DMS 273 treated with DMSO at 0.1 percent for 48 hours (cell line): ENCODE results near the gene NHLH2.

Experiments
- DNase-seq: peaks from one replicate; lab custom pipeline; 2025; lab: John Stamatoyannopoulos, UW

Gene NHLH2

DNA sequence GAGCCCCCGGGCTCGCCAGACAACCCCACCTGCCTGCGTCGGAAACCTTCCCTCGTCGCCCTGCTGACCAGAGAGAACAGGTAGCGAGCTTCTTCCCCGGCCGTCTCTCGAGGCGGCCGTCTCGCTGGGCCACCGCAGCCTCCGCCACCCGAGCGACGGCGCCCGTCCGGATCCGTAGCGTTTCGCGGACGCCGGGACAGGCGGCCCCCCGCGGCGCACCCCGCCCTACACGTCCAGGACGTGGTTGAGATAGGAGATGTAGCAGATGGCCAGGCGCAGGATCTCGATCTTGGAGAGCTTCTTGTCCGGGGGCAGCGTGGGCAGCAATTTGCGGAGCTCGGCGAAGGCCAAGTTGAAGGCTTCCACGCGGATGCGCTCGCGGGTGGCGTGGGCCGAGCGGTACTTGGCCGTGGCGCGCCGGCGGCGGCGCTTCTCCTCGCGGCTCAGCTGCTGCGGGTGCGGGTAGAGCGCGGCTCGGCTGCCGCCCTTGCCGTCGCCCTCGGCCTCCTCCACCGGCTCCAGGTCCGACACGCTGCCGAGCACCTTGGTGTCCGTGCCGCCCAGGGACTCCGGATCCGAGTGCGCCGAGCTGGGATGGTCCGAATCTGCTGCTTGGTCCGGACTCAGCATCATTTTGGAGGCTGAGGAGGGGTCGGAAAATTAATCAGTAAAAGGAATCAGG is 3.0 kb downstream of the NHLH2 start:
- peak; percentile 56 for DNase-seq

DNA sequence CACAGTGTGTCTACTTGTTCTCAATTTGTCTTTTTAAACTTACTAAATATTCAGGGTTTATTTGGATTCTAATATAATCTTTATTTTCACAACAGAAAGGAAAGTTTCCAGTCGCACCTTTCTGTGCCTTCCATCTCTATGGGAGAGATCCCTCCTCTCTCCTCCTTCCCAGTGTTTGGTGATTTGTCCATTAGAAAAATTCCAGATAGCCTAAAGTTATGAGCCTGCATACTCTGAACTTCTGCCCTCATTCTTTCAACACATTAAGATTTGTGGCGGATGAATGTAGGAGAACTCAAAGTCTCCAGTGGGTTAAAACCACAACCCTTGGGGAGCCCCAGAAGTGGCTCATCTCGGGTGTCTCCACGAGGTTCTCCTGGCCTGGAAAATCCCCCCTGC is 3.6 kb downstream of the NHLH2 start:
- DNase-seq: no peak

DNA sequence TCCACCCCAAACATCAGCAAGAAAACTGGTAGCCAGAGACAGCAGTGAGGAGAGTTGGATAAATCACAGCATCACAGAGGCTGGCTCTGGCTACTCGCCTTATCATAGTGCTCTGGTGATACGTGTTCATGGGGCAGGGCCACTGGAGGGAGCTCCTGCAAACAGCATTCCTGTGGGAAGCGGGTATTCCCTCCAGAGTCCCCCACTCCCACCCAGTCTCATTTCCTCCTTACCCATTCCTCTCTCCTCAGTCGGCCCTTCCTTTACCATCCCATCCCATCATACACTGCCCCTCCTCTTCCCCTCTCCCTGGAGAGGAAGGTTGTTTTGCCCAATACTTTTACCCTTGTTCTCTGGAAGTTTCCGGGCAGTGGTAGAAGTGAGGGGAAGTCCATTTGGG is 7.1 kb downstream of the NHLH2 start:
- DNase-seq: no peak

DNA sequence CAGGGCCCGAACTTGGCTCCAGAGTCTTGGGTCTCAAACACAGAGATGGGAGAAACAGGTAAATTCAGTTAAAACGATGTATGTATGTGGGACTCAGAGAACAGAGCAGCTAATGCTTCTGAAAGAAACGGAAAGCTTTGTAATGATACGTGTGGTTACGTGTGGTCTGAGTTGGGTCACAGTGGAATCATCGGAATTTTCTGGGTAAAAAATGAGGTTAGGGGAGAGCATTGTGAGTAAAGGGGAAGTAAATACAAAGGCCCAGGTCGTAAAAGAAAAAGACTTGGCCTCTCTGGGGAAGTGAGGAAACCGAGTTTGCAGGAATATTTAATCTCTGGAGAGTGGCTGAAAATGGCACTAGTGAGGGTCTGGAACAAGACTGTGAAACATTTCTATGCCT is 8.3 kb downstream of the NHLH2 start:
- DNase-seq: no peak

DNA sequence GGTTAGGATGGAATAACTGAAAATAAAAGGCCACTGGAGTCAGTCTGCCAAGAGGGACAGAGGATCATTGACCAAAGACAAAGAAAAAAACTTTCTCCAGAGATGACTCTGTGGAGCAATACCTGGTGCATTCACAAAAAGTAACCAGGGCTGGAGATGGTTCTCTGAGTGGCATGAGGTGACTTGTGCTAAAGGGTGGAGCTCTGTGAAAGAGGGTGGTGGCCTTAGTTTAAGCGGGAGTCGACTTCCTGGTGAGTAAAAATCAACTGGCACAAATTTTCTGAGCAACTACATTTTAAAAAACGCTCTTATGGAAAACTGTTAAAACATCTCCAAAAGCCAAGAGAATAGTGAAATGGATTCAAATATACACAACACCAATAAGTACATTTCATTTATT is 10.0 kb downstream of the NHLH2 start:
- no peak for DNase-seq

DNA sequence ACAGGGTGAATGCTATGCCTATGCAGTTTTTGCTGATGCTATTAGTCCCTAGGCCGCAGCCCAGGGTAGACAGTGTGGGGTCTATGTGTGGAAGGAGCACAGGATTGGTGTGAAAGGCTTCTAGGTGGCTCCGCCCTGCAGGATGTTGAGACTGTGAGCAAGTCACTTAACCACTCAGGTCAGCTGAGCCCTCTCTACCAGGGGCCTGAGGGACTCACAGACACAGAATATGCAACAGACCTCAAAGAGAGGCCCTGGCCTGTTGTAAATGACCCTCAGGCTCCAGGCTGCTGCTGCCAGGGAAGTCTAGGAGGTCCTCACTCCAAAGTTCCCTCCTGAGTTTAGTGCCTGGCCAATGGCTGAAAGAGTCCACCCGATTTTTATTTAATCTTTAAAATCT is 11.0 kb downstream of the NHLH2 start:
- no peak for DNase-seq

DNA sequence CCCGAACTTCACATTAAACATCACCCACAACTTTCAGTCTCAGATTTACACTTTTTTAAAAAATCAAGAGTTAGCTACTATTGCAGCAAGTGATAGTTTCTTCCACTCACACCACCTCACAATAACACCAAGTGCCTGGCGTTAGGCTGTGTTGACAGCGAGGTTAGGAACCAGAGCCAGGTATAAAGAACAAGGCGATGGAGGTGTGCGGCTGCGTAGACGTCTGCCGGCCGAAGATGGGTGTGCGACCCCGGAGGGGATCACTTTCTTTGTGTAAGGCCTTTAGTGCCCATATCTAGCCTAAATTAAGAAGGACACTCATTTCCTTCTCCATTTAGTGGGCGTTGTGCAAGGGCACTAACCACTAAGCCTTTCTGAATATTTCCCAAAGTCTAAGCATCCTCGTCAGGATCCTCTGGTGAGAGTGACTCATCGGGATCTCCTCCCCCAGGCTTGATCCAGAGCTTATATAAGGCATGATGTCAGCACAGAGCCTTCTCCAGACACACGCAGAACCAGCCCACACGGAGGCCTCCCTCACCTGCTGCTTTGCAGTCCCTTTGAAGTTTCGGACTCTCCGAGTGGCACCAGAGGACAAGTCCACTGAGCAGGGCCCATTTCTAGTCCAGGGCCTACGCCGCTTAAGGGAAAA is 11.8 kb downstream of the NHLH2 start:
- no peak for DNase-seq

DNA sequence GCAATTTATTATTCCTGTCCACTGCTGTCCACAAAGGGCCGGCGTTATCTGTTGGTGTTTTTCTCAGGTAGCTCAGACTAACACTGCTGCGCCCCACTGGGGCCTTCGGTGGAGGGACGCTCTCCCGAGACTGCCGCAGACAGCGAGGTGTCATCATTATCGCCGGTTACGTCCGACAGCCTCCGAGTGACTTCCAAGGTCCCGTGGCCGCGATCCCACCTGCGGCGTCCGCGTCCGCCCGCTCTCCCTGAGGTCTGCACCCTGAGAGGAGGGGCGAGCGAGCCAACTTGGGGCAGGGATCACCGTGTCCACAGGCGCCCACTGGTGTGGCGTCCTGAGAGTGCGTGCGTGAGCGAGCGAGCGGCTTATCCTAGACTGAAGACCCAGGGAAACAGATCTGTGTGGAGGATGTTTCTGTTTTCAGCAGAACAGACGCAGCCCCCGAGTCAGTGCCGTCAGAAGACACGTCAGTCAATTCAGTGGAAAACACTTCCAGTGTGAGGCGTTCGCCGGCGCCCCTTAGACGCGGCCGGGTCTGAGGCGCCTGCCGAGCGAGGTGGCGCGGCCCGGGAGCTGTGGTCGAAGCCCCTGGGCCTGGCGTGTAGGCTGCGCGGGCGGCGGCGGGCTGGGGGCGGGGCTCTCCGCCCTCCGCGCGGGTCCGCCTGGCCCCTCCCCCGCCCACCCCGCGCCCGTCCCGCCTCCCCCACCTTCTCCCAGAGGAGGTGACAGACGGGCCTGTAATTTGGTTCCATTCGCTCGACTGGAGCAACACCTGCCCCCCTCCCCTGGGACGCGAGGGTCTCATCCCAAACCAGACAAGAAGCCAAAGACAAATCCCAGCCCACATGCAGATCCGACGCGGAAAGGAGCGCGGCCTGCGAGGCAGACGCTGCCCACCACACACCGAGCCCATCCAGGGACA is 12.6 kb downstream of the NHLH2 start:
- DNase-seq: no peak

DNA sequence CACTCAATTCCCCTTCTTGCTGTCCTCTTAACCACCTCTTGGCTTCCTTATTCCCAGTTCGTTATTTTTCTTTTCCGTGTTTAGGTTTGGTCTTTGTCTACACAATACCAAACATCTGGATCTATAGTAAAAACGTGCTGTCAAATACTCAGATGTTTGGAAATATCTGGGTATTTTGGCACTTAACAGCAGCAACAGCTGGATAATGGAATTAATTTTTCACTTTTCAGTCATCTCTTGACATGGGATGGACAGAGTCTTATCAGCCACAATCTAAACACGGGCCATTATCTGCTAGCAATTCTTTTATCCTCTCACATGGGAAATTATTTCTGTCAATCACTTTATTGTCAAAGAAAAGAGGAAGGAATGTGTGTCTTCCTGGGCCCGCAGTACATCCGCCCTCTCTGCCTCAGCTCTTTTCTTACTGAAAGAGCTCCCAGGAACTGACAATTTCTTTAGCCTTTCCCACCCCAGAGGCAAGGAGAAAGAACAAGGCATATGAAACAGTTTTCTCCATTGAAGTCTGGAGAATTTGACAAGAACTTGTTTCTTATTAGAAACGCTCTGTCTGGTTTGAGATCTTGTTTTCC is 13.4 kb downstream of the NHLH2 start:
- DNase-seq: no peak

DNA sequence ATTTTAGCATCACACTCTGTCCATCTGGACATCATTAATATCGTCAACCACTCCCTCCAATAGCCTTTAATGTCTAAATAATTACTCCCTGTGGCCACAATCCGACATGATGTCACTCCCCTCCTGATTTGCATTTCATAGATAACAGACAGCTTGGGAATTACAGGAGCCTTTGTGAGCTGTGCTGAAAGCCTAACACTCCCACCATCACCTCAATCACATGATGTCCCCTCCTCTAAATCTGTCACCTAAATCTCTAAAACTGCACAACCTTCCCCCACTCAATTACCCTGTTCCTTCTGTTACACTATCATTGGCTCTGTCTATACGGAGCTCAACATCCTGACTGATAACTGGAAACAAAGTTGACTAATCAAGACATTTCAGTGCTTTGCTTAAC is 14.3 kb downstream of the NHLH2 start:
- DNase-seq: peak; percentile 82

DNA sequence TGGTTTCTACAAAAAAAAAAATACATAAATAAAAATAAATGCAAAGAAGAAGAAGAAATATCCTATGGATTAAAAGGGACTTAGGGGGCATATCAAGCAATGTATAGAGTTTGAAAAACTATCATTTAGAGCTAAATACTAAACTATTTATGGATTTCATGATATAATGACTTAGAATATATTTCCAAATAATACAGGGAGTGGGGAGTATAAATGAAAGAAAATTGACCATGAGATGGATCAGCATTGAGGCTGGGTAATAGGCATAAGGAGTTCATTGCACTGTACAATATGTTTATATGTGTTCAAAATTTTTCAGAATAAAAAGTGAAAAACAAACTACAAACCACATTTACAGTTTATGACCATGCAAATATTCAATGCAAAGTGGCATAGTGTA is 18.8 kb downstream of the NHLH2 start:
- no peak for DNase-seq

DNA sequence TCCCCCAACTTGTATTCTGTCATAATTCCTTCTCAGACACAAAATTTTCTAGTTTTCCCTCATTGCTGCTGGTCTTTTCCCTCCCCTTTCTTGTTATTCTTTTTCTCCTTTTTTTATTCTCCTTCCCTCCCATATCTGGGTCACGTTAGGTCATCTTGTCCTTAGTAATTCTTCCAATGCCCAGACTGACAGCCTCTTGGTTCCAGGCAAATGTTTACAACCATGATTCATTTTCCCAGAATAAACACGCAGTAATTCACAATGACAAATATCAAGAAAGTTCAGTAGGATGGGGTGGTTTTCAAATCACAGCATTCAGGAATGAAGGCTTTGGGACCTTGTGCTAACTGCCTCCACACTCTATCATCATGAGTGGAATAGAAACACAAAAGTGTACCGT is 25.2 kb downstream of the NHLH2 start:
- DNase-seq: no peak

DNA sequence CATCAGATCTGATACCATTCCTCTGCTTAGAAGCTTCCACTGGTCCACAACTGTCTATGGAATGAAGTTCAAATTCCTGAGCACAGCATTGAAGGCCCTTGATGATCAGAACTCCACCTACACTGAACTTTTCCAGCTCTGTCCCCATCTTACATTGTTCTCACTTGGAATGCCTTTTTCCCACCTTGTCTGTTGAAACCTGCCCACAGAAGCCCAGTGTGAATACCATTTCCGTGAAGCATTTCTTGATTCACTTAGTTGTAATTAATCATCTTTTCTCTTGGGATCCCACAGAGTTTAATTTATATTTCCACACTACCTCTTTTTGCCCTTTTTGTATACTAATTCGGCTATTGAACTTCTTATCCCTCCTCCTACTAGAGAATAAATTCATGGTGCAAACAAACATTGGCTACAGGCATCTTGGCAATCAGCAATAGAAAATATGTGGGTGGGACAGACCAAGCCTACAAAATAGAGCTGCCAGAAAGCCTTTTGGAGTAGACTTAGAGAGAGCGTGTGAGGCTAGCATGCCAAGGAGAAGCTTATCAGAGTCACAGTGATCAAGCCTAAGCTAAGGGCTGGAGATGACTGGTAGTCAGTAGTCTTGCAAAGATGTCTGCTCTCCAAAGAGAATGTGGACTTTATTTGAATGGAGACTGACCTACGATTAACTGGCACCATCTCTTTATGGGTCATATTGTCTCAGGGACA is 26.1 kb downstream of the NHLH2 start:
- DNase-seq: no peak

DNA sequence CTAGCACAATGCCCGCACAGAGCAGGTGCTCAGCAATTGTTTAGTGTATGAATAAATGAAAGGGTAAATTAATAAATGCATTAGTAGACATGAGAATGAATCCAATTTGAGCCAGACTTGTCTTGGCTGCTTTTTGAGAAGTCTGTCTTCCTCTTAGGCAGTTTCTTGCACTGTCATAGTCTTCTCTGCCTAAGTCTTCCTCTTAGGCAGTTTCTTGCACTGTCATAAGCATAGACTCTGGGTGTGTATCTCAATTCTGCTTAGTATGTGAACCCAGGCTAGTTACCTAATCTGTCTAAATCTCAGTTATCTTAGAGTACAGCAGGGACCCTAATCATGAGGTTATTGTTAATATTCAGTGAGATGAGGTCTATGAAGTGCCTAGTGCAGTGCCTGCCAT is 27.2 kb downstream of the NHLH2 start:
- DNase-seq: no peak

DNA sequence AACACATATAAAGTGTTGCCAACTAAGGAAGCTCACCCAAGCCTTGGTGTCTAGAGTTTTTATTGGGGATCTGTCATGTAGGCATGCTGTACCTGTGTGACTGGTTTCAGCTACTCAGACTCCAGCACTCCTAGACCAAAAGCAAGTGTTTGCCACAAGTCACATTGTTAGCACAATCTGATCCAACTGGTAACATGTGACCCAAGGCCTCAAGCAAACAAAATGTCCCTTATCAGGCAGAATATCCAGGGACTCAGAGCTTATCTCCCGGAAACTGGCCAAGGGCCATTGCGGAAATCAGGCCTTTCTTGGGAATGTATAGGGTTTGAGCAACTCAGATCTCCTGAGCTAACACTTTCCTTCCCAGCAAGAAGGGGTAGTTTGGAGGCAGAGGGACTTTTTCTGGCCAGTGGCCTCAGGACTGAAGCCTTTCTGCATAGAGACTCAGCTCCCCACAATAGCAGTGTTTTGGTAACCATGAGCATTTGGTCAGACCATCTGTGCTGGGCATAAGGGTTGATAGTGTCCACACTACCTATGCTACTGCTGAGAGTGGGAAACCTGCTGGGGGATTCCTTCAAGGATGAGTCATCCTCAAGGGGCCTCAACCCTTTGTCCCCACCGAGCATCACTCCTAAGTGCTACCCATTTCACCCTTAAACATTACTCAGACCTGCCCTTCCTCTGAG is 29.6 kb downstream of the NHLH2 start:
- peak; percentile 42 for DNase-seq

DNA sequence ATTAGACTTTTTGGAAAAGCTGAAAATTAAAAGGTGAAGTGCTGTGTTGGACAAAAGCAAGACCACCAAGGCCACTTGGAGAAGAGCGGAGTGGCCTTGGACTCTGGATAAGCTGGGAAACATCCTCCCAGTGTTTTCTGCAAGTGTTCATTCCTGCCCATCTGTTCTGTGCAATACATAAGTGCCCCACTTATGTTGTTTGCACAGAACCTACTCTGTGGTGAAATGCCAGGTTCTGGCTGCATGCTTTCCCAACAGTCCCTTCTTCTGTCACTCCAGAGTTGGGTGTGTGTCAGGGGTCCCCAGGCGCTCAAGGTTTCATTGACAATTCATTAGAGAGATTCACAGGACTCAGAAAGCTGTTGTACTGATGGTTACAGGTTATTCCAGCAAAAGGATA is 30.3 kb downstream of the NHLH2 start:
- peak; percentile 63 for DNase-seq

DNA sequence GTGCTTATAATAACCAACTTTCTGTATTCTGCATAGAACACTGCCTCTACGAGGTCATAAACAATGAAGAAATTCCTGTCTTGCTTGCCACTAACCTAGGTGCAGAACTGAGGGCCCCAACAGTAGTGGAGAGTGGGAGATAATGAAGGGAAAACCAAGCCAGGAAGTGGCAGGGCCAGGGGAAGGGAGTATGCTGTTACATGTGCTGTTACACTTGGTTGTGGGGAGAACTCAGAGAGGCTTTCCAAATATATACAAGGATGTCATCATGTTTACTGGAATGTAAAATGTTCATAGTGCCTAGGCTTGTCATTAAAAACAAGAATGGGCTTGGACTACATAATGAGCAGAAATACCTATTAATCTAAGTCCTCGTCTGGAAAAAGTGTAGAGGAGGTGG is 31.1 kb downstream of the NHLH2 start:
- DNase-seq: no peak

DNA sequence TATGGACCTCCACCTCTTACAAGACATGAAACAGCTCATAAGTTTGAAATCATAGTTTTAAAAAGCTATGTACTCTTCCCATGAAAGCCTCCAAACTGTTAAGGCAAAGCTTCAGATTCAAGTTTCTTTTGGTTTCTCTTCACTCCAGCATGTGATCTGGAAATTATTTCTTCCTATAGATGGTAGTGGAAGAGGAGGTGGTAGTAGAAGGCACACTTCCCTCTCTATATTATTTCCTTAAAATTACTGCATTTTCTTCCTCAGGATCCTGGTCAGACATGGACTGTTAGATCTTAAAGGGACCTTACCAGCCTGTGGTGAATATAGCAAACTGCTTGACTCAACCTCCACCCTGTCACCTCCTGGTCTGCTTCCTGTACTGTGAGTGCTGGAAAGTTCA is 31.9 kb downstream of the NHLH2 start:
- DNase-seq: no peak

DNA sequence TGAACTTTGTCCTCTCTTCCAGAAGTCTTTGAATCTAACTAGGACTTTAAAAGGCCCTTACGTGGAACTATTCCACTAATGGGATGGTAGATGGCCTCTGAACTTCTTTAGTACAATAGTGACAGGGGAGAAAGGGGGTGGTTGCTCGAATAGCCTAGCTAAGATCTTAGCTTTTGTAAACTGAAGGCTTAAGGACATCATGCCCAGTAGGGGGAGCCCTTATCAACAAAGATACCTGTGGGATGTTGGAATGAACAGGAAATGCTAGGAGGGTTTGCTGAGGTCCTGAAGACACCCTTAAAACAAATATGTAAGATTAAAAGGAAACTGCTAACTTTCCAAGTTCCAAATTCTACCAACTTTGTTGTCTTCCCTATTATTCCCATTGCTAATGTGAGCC is 33.2 kb downstream of the NHLH2 start:
- peak; percentile 44 for DNase-seq

DNA sequence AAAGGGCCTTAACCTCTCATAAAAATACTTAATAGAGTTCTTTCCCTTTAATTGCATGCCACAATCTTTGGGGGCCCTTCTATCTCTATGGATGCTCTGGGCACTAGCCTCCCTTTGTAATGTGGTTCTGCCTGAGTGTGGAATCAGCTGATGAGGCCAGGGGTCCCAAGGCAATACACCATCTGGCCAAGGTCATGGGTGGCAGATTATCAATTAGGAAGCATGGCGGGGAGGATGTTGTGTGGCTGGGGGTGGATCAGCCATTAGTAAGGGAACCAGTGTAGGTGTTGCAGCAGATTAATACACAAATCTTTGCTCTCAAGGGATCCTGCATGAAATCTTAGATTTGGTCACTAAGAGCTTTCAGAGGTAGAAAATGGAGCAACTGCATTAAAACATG is 35.3 kb downstream of the NHLH2 start:
- no peak for DNase-seq

DNA sequence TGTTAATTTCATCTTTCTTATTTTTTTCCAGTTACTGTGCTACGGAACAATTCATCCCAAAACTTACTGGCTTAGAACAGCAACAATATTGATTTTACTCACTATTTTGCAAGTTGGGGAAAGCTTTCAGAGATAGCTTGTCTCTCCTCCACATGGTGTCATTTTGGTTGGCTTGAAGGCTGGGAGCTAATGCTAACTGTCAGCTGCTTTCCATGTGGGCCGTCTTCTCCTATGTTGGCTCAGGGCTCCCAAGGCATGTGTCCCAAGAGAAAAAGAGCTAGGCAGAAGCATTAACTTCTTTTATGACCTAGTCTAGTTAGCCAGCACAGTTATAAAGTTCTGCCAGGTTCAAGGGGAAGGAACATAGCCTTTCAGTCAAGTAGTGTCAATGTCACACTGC is 38.5 kb downstream of the NHLH2 start:
- no peak for DNase-seq
